GM18873 (cell line): Measurements from ENCODE around the gene KLHL10.
"Not testable (repeated sequence)": the region's sequence is repeated elsewhere in the genome, so short reads cannot be mapped to it uniquely, and the experiment has no call there.

Experiments
- ATAC-seq: cut with Tn5 transposase; IDR thresholded peaks from one replicate; pipeline ENCODE4 v1.9.1; 2021; ENCODE audit warnings: mild to moderate bottlenecking, moderate library complexity, moderate number of reproducible peaks; ENCODE audit not compliant: unreplicated experiment, low FRiP score

Gene KLHL10

DNA sequence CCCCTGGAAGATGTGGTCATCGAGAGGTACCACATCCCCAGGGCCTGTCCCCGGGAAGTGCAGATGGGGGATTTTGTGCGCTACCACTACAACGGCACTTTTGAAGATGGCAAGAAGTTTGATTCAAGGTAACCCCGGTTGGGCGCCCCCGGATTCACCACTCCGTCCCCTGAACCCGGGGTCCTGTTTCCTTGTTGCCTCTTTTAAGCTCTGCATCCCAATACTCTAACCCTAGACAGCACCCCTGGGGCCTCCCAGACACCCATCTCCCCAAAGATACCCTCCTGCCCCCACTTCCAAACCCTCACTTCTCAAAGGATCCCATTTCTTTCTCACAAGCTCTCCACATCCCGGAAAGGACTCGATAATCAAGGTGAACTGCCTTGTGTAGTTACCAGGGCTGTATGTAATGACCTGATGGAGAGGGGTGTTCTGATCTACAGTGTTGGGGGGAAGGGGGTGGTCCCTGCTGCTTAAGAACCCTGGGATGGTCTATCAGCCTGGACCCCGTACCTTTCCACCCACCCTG lies 24.4 kb upstream of the KLHL10 start:
- no peak for ATAC-seq

DNA sequence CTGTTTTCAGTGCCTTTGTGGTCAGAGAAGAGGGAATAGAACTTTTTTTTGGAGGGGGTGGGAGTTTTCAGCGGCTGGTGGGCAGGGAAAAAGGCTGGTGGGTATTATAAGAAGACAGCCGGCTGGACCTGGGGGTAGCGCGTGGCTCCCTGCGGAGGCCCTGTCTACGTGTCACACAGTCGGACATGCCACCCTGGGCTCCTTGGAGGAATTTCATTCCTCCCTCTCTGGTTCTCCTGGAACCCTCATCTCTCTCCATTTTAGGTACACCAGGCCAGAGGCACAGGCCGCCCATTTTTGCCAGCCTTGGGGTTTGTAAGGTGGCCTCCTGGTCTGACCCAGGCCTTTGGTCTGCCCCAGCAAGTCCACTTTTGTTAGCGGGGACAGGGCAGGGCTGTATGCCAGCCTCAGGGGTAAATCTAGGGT lies 23.9 kb upstream of the KLHL10 start:
- ATAC-seq, result no peak

DNA sequence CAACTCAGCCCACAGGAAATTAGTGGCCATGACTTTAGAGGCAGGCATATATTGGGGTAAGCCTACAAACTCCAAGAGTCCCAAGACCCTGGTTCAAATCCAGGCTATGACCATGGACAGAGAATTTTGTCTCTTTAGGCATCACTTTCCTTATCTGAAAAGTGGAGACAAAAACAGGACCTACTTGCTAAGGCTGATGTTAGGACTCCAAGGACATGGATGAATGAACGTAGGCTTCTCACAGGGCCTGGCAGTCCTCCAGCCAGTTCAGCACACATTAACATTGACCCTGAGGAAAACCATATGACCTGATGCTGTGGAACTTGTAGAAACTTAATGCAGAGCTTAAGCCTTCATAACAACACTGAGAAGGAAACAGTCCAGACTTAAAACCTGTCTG lies 23.4 kb upstream of the KLHL10 start:
- no peak for ATAC-seq

DNA sequence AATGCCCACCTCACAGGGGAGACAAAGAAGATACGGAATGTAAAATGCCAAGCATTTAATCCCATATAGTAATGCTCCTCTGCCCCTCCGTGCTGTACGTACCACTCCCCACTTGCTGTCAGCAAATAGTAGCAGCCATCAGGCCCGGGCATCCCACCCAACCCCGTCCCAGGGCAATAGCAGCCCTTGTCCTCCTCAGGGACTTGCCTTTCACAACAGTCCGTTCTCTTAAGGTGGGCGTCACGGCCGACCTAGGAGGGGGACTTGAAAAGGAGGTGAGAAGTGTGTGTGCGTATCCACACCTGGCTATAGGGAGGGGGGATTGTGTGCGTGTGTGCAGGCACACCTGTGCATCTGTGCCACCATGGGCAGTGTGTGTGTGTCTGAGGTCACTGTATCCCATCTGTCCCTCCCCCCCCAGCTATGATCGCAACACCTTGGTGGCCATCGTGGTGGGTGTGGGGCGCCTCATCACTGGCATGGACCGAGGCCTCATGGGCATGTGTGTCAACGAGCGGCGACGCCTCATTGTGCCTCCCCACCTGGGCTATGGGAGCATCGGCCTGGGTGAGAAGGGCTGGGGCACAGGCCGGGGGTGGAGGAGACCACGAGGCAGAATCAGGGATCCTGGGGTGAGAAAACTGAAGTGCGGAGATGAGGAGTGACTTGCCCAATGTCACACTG lies 20.8 kb upstream of the KLHL10 start:
- no peak for ATAC-seq

DNA sequence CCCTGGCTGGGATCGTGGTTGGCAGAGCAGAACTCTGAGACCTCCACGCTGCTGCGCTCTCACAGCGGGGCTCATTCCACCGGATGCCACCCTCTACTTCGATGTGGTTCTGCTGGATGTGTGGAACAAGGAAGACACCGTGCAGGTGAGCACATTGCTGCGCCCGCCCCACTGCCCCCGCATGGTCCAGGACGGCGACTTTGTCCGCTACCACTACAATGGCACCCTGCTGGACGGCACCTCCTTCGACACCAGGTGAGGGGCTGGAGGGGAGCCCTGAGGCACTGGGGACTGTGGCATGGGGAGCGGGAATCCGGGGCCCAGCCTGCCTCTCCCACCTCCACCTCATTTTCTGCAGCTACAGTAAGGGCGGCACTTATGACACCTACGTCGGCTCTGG lies 19.6 kb upstream of the KLHL10 start:
- ATAC-seq, result no peak

DNA sequence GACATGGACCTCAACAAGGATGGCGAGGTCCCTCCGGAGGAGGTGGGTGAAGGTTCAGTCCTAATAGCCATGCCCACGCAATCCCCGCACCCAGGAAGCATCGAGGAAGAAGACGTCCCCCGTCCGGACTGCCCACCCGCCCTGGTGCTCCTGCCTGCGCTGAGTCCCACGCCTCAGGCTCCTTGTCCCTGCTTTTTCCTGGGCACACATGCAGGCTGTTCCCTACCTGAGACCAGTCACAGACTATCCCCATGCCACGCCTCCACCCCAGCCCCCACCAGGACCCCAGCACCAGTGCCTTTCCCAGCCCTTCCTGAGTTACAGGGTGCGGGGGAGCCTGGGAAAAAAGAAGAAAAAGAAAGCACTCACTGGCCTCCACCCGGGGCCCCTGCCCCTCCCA lies 15.8 kb upstream of the KLHL10 start:
- no peak for ATAC-seq

DNA sequence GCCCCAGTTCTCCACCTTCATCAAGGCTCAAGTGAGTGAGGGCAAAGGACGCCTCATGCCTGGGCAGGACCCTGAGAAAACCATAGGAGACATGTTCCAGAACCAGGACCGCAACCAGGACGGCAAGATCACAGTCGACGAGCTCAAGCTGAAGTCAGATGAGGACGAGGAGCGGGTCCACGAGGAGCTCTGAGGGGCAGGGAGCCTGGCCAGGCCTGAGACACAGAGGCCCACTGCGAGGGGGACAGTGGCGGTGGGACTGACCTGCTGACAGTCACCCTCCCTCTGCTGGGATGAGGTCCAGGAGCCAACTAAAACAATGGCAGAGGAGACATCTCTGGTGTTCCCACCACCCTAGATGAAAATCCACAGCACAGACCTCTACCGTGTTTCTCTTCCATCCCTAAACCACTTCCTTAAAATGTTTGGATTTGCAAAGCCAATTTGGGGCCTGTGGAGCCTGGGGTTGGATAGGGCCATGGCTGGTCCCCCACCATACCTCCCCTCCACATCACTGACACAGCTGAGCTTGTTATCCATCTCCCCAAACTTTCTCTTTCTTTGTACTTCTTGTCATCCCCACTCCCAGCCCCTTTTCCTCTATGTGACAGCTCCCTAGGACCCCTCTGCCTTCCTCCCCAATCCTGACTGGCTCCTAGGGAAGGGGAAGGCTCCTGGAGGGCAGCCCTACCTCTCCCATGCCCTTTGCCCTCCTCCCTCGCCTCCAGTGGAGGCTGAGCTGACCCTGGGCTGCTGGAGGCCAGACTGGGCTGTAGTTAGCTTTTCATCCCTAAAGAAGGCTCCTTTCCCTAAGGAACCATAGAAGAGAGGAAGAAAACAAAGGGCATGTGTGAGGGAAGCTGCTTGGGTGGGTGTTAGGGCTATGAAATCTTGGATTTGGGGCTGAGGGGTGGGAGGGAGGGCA lies 15.1 kb upstream of the KLHL10 start:
- ATAC-seq, result no peak

DNA sequence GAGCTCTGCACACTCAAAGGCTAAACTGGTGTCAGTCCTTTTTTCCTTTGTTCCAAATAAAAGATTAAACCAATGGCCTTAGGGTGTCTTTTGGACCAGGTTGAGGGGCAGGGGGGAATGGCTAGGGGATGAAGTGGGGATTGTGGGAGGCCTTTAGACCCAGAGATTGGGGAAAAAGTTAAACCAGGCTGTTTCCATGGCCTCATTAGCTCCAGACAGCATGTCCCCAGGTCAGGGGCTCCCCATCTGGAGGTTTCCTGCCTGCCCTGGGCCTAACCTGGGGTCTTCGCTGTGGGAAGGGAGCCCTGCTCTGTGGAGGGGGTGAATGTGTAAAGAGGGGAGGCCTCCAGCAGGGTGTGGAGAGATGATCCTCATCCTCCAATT lies 14.5 kb upstream of the KLHL10 start:
- ATAC-seq, result no peak

DNA sequence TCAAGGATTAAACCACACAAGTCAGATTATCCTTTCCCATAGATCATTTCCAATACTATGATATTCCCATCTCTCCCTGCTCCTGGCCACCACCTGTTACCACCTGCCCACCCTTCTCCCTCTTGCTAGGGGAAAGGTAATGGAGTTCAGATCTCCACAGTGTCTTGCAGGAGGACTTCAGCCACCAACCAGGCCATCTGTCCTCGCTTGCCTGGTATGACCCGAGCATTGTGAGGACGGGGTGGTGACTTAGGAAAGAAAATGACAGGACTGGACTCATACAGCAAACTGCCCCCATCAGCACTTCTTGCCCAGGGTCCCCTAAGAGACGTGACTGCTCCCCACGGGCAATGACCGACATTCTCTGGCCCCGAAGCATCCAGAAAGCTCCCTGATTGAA lies 14.0 kb upstream of the KLHL10 start:
- ATAC-seq, result no peak

DNA sequence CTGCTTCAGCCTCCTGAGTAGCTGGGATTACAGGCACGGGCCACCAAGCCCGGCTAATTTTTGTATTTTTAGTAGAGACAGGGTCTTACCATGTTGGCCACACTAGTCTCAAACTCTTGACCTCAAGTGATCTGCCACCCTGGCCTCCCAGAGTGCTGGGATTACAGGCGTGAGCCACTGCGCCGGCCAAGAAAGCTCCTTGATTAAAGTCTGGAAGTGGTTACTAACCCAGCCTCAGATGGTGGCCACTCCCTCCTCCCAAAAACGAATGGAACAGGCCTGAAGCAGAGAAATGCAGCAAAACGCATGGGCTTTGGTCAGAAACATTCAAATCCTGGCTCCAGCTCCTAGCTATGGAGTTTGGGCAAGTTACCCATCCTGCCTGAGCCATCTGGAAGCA lies 13.5 kb upstream of the KLHL10 start:
- no peak for ATAC-seq

DNA sequence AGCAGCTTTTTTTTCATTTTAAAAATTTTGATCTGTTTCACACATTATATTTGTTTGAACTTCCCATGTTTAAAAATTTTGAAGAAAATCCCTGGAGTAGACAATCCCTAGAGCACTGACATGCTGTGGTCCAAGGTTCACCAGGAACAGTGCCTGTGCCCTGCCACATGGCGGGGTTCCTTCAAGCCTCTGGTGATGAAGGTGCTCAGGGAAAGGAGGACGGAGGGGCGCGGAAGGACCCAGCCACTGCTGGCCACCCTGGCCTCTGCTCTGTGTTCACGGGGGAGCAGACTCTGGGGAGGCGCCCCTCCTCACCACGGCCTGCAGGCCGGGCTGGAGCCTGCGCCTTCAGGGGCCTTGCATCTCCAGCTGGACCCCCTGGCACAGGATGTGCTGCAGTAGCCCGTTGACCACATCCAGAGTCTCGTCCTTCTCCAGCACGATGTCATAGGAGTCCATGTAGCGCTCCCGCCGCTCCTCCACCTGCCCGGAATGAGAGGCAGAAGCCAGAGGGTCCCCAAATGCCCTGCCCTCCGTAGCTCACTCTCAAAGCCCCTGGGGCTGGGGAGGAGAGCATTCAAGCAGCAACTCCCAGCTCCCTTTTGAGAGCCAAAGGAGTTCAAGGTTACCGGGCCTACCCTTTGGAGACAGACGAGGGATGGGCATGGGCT lies 12.3 kb upstream of the KLHL10 start:
- ATAC-seq, result no peak

DNA sequence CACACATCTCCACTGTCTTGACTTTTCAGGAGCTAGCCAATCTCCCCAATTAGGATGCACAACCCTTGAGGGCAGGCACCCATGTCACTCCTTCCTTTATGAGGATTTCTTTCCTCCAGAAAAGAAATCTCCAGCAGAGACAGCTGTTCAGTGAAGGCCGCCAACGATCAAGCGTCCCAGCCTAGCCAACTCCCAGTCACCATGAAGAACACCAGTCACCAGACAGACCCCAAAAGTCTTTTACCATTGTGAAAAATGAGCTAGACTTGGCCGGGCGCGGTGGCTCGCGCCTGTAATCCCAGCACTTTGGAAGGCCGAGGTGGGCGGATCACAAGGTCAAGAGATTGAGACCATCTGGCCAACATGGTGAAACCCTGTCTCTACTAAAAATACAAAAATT lies 7.7 kb upstream of the KLHL10 start:
- ATAC-seq, result not testable (repeated sequence)

DNA sequence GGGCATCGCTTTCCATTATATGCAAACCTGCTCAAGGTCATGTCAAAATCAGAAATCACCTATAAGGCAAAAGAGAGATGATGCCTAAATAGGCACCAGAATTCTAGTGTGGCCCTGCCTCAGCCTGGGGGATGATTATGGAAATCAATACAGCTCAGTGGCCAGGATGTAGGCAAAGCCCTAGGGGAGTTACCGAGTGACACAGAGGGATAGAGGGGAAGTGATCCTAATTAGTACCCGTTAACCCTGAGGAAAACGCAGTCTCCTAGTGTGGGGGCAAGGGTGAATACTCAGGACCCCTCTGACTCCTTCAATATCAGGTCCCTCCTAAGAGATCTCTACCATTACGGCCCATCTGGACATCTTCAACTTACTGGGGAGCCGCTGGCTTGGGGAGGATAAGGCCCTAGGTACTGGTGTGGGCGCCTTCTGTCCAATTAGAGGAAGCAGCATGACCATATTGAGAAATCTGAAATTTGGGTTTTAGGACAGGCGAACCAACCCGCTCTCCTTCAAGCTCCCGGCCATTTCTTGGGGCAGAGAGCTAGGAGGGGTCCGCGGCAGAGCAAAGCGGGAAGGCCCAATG lies 2.3 kb upstream of the KLHL10 start:
- ATAC-seq, result no peak

DNA sequence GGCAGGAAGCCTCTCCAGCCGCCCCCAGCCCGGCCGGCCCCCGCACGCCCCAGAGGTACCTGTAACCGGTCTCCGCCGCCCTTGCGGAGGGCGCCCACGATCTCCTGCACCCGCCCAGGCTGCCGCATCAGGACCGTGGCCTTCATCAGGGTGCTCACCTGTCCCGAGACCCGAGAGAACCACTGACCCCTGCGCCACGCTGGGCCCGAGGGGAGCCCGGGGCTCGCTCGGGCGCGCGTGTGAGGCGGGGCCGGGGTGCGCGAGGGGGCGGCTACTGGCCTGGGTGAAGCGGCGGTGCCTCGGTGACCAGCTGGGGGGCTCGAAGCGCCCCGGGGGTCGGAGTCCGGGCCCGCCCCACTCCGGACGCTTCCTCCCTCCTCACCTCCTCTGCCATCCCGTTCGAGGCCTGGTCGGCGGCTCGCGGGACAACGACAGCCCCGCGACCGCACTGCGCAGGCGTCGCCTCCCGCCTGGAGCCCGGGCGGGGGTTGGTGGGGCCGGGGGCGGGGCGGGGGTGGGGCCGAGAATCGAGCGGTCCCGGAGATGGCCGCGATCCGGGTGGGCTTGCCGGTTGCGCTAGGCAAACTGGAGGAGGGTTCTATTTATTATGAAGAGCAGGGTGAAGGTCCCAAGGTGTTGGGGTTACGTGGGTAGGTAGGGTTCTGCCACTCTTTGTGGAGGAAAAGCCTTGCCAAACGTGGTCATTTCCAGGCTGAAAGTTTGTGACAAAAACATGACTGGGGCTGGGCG lies 1.6 kb upstream of the KLHL10 start, which contains the start of gene NT5C3B:
Gene NT5C3B, minus strand, starts transcription at position 433 of the 750 bp plus-strand sequence. Its CDS starts 39 bp downstream, at position 394.
- no peak for ATAC-seq

DNA sequence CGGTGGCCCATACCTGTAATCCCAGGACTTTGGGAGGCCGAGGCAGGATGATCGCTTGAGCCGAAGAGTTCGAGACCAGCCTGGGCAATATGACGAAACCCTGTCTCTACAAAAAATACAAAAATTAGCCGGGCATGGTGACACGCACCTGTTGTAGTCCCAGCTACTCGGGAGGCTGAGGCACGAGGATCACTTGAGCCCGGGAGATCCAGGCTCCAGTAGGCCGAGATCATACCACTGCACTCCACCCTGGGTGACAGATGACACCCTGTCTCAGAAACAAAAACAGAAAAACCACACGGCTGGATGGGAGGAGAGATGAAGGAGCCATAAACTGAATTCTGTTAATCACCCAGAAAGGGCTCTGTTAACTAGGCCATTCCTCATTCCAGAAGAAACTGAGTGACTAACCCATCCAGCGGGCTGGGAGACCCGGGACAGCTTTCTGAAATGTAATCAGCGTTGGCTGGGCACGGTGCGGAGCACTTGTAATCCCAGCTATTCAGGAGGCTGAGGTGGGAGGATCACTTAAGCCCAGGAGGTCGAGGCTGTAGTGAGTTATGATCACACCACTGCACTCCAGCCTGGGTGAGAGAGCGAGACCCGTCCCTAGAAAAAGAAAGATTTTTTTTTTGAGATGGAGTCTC lies 952 bp upstream of the KLHL10 start:
- no peak for ATAC-seq

DNA sequence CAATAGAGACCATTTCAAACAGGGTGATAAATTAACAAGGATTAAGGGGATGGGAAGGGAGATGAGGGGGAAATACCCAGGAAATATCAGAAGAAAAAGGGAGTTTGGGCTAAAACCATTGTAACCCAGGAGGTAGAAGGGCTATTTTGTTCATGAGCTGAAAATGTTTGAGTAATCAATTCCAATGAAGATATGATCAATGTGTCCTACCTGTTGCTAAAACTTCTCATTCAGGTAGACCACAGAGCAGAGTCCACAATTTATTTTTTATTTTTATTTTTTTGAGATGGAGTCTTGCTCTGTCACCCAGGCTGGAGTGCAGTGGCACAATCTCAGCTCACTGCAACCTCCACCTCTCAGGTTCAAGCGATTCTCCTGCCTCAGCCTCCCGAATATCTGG lies 1.8 kb downstream of the KLHL10 start:
- not testable (repeated sequence) for ATAC-seq

DNA sequence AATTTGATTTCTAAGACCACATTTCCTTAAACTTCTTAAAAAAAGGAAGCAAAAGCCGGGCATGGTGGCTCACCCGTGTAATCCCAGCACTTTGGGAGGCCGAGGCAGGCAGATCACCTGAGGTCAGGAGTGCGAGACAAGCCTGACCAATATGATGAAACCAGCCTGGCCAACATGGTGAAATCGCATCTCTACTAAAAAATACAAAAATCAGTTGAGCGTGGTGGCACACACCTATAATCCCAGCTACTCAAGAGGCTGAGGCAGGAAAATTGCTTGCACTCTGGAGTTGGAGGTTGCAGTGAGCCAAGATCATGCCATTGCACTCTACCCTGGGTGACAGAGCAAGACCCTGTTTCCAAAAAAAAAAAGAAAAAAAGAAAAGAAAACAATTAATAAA lies 3.2 kb downstream of the KLHL10 start:
- not testable (repeated sequence) for ATAC-seq

DNA sequence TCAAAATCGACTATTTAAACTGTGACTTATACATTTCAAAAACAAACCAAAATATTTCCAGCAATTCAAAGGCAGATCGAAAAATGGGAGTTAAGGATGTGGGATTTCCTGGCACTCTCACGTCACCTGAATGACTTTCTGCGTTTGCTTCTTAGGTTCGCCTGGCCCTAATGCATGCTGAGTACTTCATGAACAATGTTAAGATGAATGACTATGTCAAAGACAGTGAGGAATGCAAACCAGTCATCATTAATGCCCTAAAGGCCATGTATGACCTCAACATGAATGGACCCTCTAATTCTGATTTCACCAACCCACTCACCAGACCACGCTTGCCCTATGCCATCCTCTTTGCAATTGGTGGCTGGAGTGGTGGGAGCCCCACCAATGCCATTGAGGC lies 7.3 kb downstream of the KLHL10 start:
- no peak for ATAC-seq

DNA sequence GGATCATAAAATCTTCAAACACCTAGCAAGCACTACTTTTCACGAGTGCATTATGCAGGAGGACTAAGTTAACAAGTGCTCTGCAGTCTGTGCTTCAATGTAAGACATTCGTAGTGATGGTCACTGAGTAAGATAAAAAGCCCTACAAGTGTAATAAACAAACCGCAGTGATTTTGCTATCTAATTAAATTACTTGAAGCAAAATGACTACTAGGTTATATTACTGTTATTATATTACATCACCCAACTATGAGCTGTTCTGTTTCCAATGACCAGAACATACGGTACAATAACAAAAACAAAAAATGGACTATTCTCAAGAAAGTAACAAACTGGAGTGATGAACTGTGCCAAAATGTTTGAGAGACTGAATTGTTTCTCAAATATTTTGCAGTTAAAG lies 11.2 kb downstream of the KLHL10 start:
- ATAC-seq, result no peak
